ENCODE results near the gene NFIB.

- TF ChIP-seq POLR2A (IDR thresholded peaks at IDR 0.05; ENCODE audit: low read depth, low read length) (no peak), CTCF (conservative IDR thresholded peaks at IDR 0.05; ENCODE audit: low read depth, low read length) (no peak), CEBPB (IDR thresholded peaks at IDR 0.05; ENCODE audit: low read depth, low read length) (no peak), FOS (IDR thresholded peaks at IDR 0.05; ENCODE audit: low read depth, low read length) (no peak), RCOR1 (IDR thresholded peaks at IDR 0.05; ENCODE audit: insufficient replicate concordance, low read length) (no peak), MXI1 (IDR thresholded peaks at IDR 0.05; ENCODE audit: borderline replicate concordance, low read depth, low read length) (no peak), RFX5 (IDR thresholded peaks at IDR 0.05; ENCODE audit: low read depth, low read length) (no peak), BHLHE40 (IDR thresholded peaks at IDR 0.05; ENCODE audit: low read depth, low read length) (no peak), SMC3 (IDR thresholded peaks at IDR 0.05; ENCODE audit: low read depth, low read length) (no peak), RAD21 (IDR thresholded peaks at IDR 0.05; ENCODE audit: low read length) (no peak), CHD1 (IDR thresholded peaks at IDR 0.05; ENCODE audit: low read depth, low read length) (no peak), MAZ (IDR thresholded peaks at IDR 0.05; ENCODE audit: borderline replicate concordance, low read depth, low read length) (no peak)
Measured at GRCh38 chr9:14344053-14344524, 30.1 kb upstream of the NFIB start.
